Tibial nerve (tissue), 4 donors: Measurements from ENCODE around the gene PSG11. TPM values are rescaled to one million over a fixed set of nuclear protein-coding genes. Genes with fewer than 3 reads are reported as not detected.
"Not testable (repeated sequence)": the region's sequence is repeated elsewhere in the genome, so short reads cannot be mapped to it uniquely, and the experiment has no call there.

Experiments used
- DNase-seq, 2 donors: peaks; one replicate each; pipeline ENCODE4 v3.0.0-alpha.2; 2019; ENCODE audit warnings: low spot score in 2 of 2
- H3K27ac ChIP-seq, 4 donors: fragments of 200-600 bp; sonication (generic) in 3 of 4; one replicate each; pipeline ENCODE4 v1.5.1; 2017 to 2019; ENCODE audit warnings: mild to moderate bottlenecking in 1 of 4
- H3K27me3 ChIP-seq, 2 donors: fragments of 200-600 bp; sonication (generic) in 1 of 2; one replicate each; pipeline versions ENCODE4 v1.5.1 to v1.6.0; 2017 to 2019
- H3K36me3 ChIP-seq, 3 donors: fragments of 200-600 bp; sonication (generic); one replicate each; pipeline ENCODE4 v1.5.1; 2018 to 2019
- H3K4me1 ChIP-seq, 4 donors: fragments of 200-600 bp; sonication (generic) in 3 of 4; one replicate each; pipeline ENCODE4 v1.5.1; 2017 to 2019
- H3K4me3 ChIP-seq, 4 donors: fragments of 200-600 bp; sonication (generic) in 3 of 4; one replicate each; pipeline ENCODE4 v1.5.1; 2017 to 2019; ENCODE audit warnings: mild to moderate bottlenecking in 1 of 4, moderate library complexity in 1 of 4
- H3K9me3 ChIP-seq, 4 donors: fragments of 200-600 bp; sonication (generic) in 3 of 4; one replicate each; pipeline ENCODE4 v1.5.1; 2017 to 2019
- CTCF ChIP-seq, 5 experiments: fragments of 200-600 bp in 3 of 5; fragments of 450-650 bp in 2 of 5; sonication (generic) in 3 of 5; IDR thresholded peaks; one replicate each; pipeline ENCODE4 v1.5.1; 2016 to 2019; ENCODE audit warnings: antibody characterized with exemption in 5 of 5, mild to moderate bottlenecking in 3 of 5, moderate library complexity in 2 of 5
- EP300 ChIP-seq, 2 donors: sonication (generic); formaldehyde crosslinking; IDR thresholded peaks; one replicate each; pipeline ENCODE4 v1.6.1; 2017; ENCODE audit warnings: antibody characterized with exemption in 2 of 2, mild to moderate bottlenecking in 1 of 2
- POLR2A ChIP-seq, 2 donors: fragments of 450-650 bp; IDR thresholded peaks; one replicate each; pipeline ENCODE4 v1.6.1; 2017; ENCODE audit warnings: antibody characterized with exemption in 2 of 2, mild to moderate bottlenecking in 2 of 2, moderate library complexity in 2 of 2
- WGBS, 2 donors: methylation state at CpG; one replicate each; pipeline ENCODE4 v1.1.5; 2018; 5-methylcytosine and 5-hydroxymethylcytosine counted together
- total RNA-seq, 4 donors: library from RNA; depleted of rRNA; stranded (reverse); fragments of >200 nt; gene quantifications; one replicate each; pipeline ENCODE4 v1.1.0, GENCODE V29; 2016

The PSG11 gene
- not detected for total RNA-seq

DNA sequence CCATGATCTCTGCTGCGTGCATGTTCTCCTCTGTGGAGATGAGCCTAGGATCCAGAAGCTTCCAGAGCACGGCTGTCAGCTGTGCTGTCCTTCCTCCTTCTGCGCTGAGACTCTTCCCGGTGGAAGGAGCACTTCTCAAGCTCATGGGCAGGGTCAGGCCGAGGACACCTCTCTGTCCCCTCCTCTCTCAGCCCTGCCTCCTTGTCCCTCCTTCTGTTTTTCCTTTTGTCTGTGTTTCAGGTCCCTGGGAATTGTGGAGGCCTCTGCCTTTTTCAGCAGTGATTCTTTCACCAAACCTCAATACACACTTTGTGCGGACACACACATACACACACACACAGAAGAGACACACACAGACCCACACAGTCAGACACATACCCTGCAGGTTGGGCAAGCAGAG lies at the start of gene PSG11:
TSS of gene PSG11 (minus strand) at position 101 of the 400 bp plus-strand sequence. CDS start at position 4, 97 bp downstream.
- H3K27ac ChIP-seq, H3K4me1 ChIP-seq, H3K27me3 ChIP-seq, DNase-seq, H3K36me3 ChIP-seq, H3K9me3 ChIP-seq, H3K4me3 ChIP-seq: not testable (repeated sequence)
- 77 to 83% methylated on average over 6 of the region's 6 CpGs for WGBS, 2 donors

GRCh38 chr19:43062418-43062817 lies 36.1 kb upstream of the PSG11 start:
- 61 to 64% methylated on average over 3 of the region's 3 CpGs for WGBS, 2 donors
- H3K4me3 ChIP-seq, H3K4me1 ChIP-seq, H3K27me3 ChIP-seq, DNase-seq, H3K36me3 ChIP-seq, H3K27ac ChIP-seq, H3K9me3 ChIP-seq: not testable (repeated sequence)

DNA sequence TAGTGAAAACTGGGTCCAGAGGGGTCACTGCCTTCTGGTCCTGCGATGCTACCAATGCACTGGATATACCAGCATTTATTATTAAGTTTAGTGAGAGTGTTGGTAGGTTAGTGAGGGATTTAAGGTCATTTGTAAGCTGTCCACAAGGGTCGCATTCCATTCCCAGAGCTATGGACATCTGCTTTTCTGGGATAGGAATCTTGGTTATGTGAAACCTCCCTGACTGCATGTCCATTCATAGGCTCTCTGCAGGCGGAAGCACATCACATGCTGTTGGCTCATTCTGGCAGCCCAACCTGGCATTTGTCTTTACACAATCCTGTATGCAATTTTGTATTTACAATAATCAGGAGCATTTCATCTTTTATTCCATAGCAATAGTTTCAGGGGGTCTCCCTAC lies 35.1 kb upstream of the PSG11 start:
- not testable (repeated sequence) for H3K9me3 ChIP-seq, H3K4me1 ChIP-seq, H3K36me3 ChIP-seq, DNase-seq, H3K4me3 ChIP-seq, H3K27me3 ChIP-seq, H3K27ac ChIP-seq
- 69 to 73% methylated on average over 3 of the region's 3 CpGs for WGBS, 2 donors

DNA sequence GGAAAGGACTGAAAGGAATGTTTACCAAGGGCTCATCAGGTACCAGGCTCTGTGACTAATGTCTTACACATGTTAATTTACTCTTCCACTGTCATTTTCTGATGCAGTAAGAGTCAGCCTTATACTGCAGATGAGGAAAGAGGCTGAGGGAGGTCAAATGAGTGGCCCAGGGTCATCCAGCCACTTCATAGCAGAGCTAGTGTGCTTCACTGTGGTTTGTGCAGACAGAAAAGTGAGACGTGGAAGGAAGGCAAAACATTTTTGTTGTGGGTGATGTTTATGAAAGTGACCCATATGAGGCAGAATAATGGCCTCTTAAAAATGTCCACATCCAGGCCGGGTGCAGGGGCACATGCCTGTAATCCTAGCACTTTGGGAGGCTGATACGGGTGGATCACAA lies 34.0 kb upstream of the PSG11 start:
- H3K36me3 ChIP-seq, H3K4me3 ChIP-seq, H3K4me1 ChIP-seq: not testable (repeated sequence)

GRCh38 chr19:43059482-43059881 lies 33.2 kb upstream of the PSG11 start:
- not testable (repeated sequence) for H3K4me3 ChIP-seq, H3K36me3 ChIP-seq, H3K27me3 ChIP-seq, DNase-seq, H3K9me3 ChIP-seq, H3K27ac ChIP-seq, H3K4me1 ChIP-seq
- WGBS, 2 donors: 83 to 95% methylated on average over 2 of the region's 2 CpGs

More for the DNA sequence above, 34.0 kb upstream of the PSG11 start:
- DNase-seq, H3K27ac ChIP-seq, H3K27me3 ChIP-seq, H3K9me3 ChIP-seq: not testable (repeated sequence)
- WGBS, 2 donors: 64 to 67% methylated on average over 3 of the region's 3 CpGs

- not testable (repeated sequence) for DNase-seq, H3K36me3 ChIP-seq, H3K27me3 ChIP-seq, H3K9me3 ChIP-seq, H3K27ac ChIP-seq, H3K4me3 ChIP-seq, H3K4me1 ChIP-seq
- WGBS, 2 donors: 44 to 48% methylated on average over 2 of the region's 2 CpGs
Observed at GRCh38 chr19:43058440-43058839, 32.2 kb upstream of the PSG11 start.

- not testable (repeated sequence) for H3K27me3 ChIP-seq, H3K27ac ChIP-seq, H3K9me3 ChIP-seq, H3K4me1 ChIP-seq, DNase-seq, H3K36me3 ChIP-seq, H3K4me3 ChIP-seq
- 79 to 86% methylated on average over 3 of the region's 3 CpGs for WGBS, 2 donors
Observed at GRCh38 chr19:43047966-43048365, 21.7 kb upstream of the PSG11 start.

- H3K4me1 ChIP-seq, H3K9me3 ChIP-seq, H3K27ac ChIP-seq, H3K27me3 ChIP-seq, H3K4me3 ChIP-seq, DNase-seq, H3K36me3 ChIP-seq: not testable (repeated sequence)
- 79 to 81% methylated on average over 2 of the region's 2 CpGs for WGBS, 2 donors
Observed at GRCh38 chr19:43046578-43046977, 20.3 kb upstream of the PSG11 start.

GRCh38 chr19:43043492-43044180 lies 17.4 kb upstream of the PSG11 start:
- not testable (repeated sequence) for H3K9me3 ChIP-seq, H3K27ac ChIP-seq, H3K4me3 ChIP-seq, DNase-seq, H3K4me1 ChIP-seq, H3K36me3 ChIP-seq, H3K27me3 ChIP-seq
- 60 to 83% methylated on average over 1 of the region's 1 CpG for WGBS, 2 donors

DNA sequence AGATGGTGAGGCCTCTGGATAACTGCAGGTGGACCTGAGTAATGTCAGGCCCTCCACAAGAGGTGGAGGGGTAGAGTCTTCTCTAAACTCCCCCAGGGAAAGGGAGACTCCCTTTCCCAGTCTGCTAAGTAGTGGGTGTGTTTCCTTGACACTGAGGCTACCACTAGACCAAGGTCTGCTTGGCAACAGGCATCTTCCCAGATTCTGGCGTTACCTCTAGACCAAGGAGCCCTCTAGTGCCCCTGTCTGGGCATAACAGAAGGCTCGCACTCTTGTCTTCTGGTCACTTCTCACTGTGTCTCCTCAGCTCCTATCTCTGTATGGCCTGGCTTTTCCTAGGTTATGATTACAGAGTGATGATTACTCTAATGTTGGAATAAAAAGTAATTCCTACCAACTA lies 5.4 kb upstream of the PSG11 start:
- 56 to 62% methylated on average over 2 of the region's 2 CpGs for WGBS, 2 donors
- not testable (repeated sequence) for H3K36me3 ChIP-seq, DNase-seq, H3K4me1 ChIP-seq, H3K27ac ChIP-seq, H3K4me3 ChIP-seq, H3K27me3 ChIP-seq, H3K9me3 ChIP-seq

- H3K4me3 ChIP-seq: no peak overlapping the region
- DNase-seq: no peak
- no peaks in the 10 kb centered on the region for H3K27me3 ChIP-seq
- H3K36me3 ChIP-seq: no peaks in the 10 kb centered on the region
- H3K27ac ChIP-seq: no peak overlapping the region
- H3K9me3 ChIP-seq: no peaks in the 10 kb centered on the region
- no peak for TF ChIP-seq EP300 (IDR thresholded peaks at IDR 0.05)
- TF ChIP-seq CTCF (IDR thresholded peaks at IDR 0.05): no peak
- no peak for TF ChIP-seq POLR2A (IDR thresholded peaks at IDR 0.05)
- 88 to 90% methylated on average over 4 of the region's 4 CpGs for WGBS, 2 donors
- no peaks in the 10 kb centered on the region for H3K4me1 ChIP-seq
Observed at GRCh38 chr19:43028866-43029265, 2.6 kb upstream of the PSG11 start.

- not testable (repeated sequence) for DNase-seq, H3K36me3 ChIP-seq, H3K4me3 ChIP-seq, H3K27me3 ChIP-seq, H3K27ac ChIP-seq, H3K9me3 ChIP-seq, H3K4me1 ChIP-seq
- WGBS, 2 donors: 54 to 63% methylated on average over 9 to 10 of the region's 10 CpGs
Observed at GRCh38 chr19:43027985-43028384, 1.7 kb upstream of the PSG11 start.

DNA sequence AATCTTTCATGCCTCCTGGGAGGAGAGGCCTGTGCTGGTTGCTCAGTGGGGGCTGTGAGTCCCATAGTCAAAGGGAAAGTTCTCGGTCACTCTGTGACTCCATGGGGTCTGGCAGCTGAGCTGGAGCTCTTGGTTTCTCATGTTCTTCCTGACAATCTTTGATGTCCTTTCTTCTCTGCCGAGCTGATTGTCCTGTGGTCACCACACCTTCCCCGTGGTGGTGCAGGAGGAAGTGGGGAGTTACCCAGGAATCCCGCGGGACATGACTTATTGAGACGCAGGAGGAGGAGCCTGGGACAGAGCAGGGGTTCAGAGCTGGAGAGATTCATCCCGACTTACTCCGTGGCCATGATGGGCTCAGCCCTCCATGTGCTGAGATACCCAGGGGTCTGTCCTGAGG lies 792 bp upstream of the PSG11 start:
- not testable (repeated sequence) for H3K9me3 ChIP-seq, H3K36me3 ChIP-seq, H3K27ac ChIP-seq, H3K4me3 ChIP-seq, H3K4me1 ChIP-seq, H3K27me3 ChIP-seq, DNase-seq
- 86 to 91% methylated on average over 8 of the region's 8 CpGs for whole genome bisulfite sequencing, 2 donors
